K562 treated with DMSO at 1 percent for 24 hours (cell line): ENCODE measurements around the gene UIMC1. TPM values are rescaled to one million over a fixed set of nuclear protein-coding genes. Genes with fewer than 3 reads are reported as not detected.

Experiments used
- total RNA-seq: library from RNA; unstranded; fragments of 300-600 nt; gene quantifications from 2 replicates; pipeline ENCODE4 v1.2.3, GENCODE V29; 2022; ENCODE audit warnings: low read depth; ENCODE audit not compliant: insufficient read depth

UIMC1 gene
- 20.5 and 21.9 TPM in 2 replicates for total RNA-seq

GRCh38 chr5:177006265-177006972, at the start of gene UIMC1:
Gene UIMC1 (minus strand): TSS chr5:177006779. CDS start chr5:176982615, 24,164 bp downstream.

GRCh38 chr5:177022386-177023302, 16.1 kb upstream of the UIMC1 start, which contains the start of gene ZNF346:
Gene ZNF346 (plus strand): TSS chr5:177022696. CDS start chr5:177022739, 43 bp downstream.

GRCh38 chr5:176899296-176899891, 107.2 kb downstream of the UIMC1 start, which contains the start of gene HK3:
Gene HK3 (minus strand): TSS chr5:176899346. CDS start chr5:176896159, 3,187 bp downstream.

Other genes starting within 250 kb of the UIMC1 start
- not detected in 2 replicates for gene UNC5A, start 196.2 kb downstream of the UIMC1 start, total RNA-seq
- gene HK3, start 107.4 kb downstream of the UIMC1 start, total RNA-seq, result not detected in 2 replicates
- gene ZNF346, start 15.9 kb upstream of the UIMC1 start, total RNA-seq, result 27.7 and 28.1 TPM in 2 replicates
- gene FGFR4, start 80.1 kb upstream of the UIMC1 start, total RNA-seq, result 10.2 and 11.2 TPM in 2 replicates
- gene NSD1, start 127.0 kb upstream of the UIMC1 start, total RNA-seq, result 11.6 and 12.3 TPM in 2 replicates